GM21367 (cell line): Measurements from ENCODE around the gene F2RL3.
"Not testable (repeated sequence)": the region's sequence is repeated elsewhere in the genome, so short reads cannot be mapped to it uniquely, and the experiment has no call there.

Experiments used
- ATAC-seq: cut with Tn5 transposase; IDR thresholded peaks from one replicate; pipeline ENCODE4 v1.9.1; 2021; ENCODE audit not compliant: unreplicated experiment

Gene F2RL3

GRCh38 chr19:16874250-16874977 lies 14.4 kb upstream of the F2RL3 start:
- no peak for ATAC-seq

GRCh38 chr19:16874978-16875299 lies 13.9 kb upstream of the F2RL3 start:
- not testable (repeated sequence) for ATAC-seq

- no peak for ATAC-seq
These were observed 12.9 kb upstream of the F2RL3 start for GRCh38 chr19:16875584-16876555.

GRCh38 chr19:16876904-16877361 lies 11.9 kb upstream of the F2RL3 start:
- ATAC-seq = no peak

GRCh38 chr19:16877581-16877980 lies 11.2 kb upstream of the F2RL3 start:
- no peak for ATAC-seq

GRCh38 chr19:16878181-16878965 lies 10.4 kb upstream of the F2RL3 start:
- no peak for ATAC-seq

- no peak for ATAC-seq
These were observed 7.8 kb upstream of the F2RL3 start for GRCh38 chr19:16880884-16881554.

- no peak for ATAC-seq
These were observed 6.7 kb upstream of the F2RL3 start for GRCh38 chr19:16882146-16882545.

- no peak for ATAC-seq
These were observed 5.3 kb upstream of the F2RL3 start for GRCh38 chr19:16883522-16883921.

- ATAC-seq = no peak
These were observed 3.6 kb upstream of the F2RL3 start for GRCh38 chr19:16885166-16885565.

GRCh38 chr19:16886305-16886880 lies 2.4 kb upstream of the F2RL3 start:
- no peak for ATAC-seq

- no peak for ATAC-seq
These were observed 1.2 kb upstream of the F2RL3 start for GRCh38 chr19:16887353-16888265.

- no peak for ATAC-seq
These were observed 625 bp downstream of the F2RL3 start for GRCh38 chr19:16889366-16889882.

- ATAC-seq = no peak
These were observed 1.2 kb downstream of the F2RL3 start for GRCh38 chr19:16889883-16890460.

GRCh38 chr19:16890461-16891184 lies 1.8 kb downstream of the F2RL3 start:
- no peak for ATAC-seq

GRCh38 chr19:16891696-16892382 lies 3.0 kb downstream of the F2RL3 start:
- ATAC-seq = no peak

GRCh38 chr19:16892436-16892835 lies 3.6 kb downstream of the F2RL3 start:
- ATAC-seq = no peak
